LNCAP (cell line): Measurements from ENCODE around the gene EFHD2.

Experiments
- CTCF ChIP-seq: fragments of 450-650 bp; IDR thresholded peaks from 2 replicates; pipeline ENCODE4 v1.5.1; 2017; ENCODE audit warnings: mild to moderate bottlenecking

The EFHD2 gene

GRCh38 chr1:15411593-15412137, 2.0 kb downstream of the EFHD2 start:
- no peak for TF ChIP-seq CTCF

DNA sequence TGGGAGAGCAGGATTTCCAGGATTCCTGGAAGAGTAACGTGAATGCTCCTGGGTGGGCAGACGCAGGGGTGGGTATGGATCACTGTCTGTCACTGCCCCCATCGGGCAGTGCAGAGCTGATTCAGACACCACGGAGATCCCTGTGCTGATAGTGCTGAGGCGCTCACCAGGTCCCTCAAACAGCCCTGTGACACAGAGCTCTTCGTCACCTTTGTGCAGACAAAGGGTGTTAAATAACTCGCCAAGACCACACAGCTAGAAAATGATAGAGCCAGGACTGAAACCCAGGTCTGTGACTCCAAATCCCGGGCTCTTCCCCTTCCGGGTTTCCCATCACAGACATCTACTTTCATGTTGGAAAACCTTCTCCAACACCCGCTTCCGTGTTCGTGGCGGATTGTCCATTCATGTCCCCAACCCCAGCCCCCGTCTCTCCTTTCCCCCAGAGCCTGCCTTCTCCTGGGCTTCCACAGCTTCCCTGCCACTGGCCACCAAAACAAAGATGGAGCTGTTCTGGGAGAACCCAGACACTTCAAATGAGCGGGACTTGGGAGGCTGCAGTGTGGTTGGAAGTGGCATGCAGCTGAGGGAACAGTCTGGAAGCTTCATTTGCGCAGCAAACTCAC, 2.6 kb downstream of the EFHD2 start:
- TF ChIP-seq CTCF, result no peak

DNA sequence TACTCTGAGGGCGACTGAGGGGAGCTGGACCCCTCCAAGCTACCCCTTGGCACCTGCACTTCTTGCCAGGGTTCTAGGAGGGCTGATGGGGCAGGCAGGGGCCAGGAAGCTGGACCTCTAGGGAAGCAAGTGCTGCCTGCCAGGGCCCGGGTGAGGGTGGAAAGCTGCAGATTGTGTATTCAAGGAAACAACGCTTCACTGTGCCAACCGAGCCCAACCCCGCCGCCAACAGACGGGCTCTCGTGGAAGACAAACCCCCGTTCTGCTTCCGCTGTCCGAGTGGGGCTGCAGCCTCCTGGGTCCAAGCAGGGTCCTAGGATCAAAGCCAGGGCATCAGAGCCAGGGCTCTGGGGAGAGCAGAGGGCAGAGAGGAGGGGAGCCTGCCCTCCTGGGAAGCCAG, 3.2 kb downstream of the EFHD2 start:
- no peak for TF ChIP-seq CTCF

- TF ChIP-seq CTCF, result no peak
These were observed 4.1 kb downstream of the EFHD2 start for GRCh38 chr1:15413563-15414444.

GRCh38 chr1:15414445-15414983, 4.8 kb downstream of the EFHD2 start:
- TF ChIP-seq CTCF, result no peak

DNA sequence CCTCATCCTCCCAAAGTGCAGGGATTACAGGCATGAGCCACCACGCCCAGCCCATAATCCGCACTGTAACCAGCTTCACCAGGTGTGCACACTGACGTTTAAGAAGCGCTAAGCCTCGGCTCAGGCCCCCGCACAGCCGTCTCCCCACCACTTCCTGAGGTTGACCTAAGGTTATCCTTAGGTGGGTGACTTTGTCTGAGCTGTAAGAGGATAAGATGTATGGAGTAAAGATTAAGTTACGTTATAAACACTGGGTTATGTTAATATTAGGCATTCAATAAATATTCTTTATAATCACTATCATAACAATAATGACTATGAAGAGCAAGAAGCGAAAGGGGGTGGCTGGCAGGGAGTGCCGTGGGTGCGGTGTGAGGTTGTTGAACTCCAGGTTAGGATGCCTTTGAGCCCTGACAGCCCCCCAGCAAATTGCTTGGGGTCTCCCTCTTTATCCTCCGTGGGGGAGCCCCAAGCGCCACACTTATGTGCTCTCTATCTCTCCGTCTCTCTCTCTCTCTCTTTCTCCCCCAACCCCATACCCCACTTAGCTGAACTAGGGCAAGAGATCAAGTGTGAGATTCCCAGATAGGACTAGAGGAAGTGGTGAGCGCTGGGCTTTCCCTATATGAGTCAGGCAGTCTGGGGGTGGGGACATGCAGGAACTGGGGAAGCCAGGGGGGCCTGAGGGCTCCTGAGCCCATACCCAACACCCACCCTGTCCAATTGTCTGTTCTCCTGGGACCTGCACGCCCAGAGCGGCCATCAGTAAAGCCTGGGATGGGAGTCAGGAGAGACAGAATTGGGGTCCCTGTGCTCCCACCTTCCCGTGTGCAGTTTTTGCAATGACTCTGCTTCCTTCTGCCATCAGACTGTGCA, 7.6 kb downstream of the EFHD2 start:
- no peak for TF ChIP-seq CTCF
